BJ (cell line): Measurements from ENCODE around the gene HS1BP3. TPM values are rescaled to one million over a fixed set of nuclear protein-coding genes. Genes with fewer than 3 reads are reported as not detected.

Experiments
- CTCF ChIA-PET: fragments of 350-600 bp; formaldehyde crosslinking; extraction: SDS; loops from one replicate; lab custom pipeline; 2021; ENCODE audit warnings: antibody characterized with exemption, inconsistent platforms; lab: Yijun Ruan, JAX
- POLR2A ChIA-PET: fragments of 300-600 bp; sonication (Branson Sonifier 250); formaldehyde crosslinking; extraction: SDS; loops from one replicate; lab custom pipeline; 2021; ENCODE audit warnings: antibody characterized with exemption; lab: Charles Lee
- DNase-seq: peaks from one replicate; pipeline ENCODE4 v3.0.0-alpha.2; 2011; ENCODE audit warnings: low read depth
- H3K27me3 ChIP-seq: 2 replicates; pipeline ENCODE4 v1.6.0; 2011; ENCODE audit warnings: low read length; ENCODE audit not compliant: control insufficient read depth, insufficient read depth
- H3K36me3 ChIP-seq: 2 replicates; pipeline ENCODE4 v1.5.1; 2011; ENCODE audit warnings: low read length; ENCODE audit not compliant: control insufficient read depth, insufficient read depth
- H3K4me3 ChIP-seq: 2 replicates; pipeline ENCODE4 v1.5.1; 2011; ENCODE audit warnings: low read depth, mild to moderate bottlenecking, control low read depth, low read length
- polyA plus RNA-seq: library from polyadenylated mRNA; depleted of rRNA; stranded (reverse); fragments of >200 nt; gene quantifications from 2 replicates; pipeline ENCODE4 v1.2.3, GENCODE V29; 2011; rRNA removed
- TF ChIP-seq, protein P1 (sequence below): IDR thresholded peaks from 2 replicates; pipeline ENCODE4 v1.5.1; 2011; ENCODE audit warnings: low read depth, mild to moderate bottlenecking, control low read depth, inconsistent platforms, low read length, moderate library complexity; ENCODE audit not compliant: insufficient read depth

The HS1BP3 gene
- polyA plus RNA-seq, 1 experiment: 13.6 TPM

DNA sequence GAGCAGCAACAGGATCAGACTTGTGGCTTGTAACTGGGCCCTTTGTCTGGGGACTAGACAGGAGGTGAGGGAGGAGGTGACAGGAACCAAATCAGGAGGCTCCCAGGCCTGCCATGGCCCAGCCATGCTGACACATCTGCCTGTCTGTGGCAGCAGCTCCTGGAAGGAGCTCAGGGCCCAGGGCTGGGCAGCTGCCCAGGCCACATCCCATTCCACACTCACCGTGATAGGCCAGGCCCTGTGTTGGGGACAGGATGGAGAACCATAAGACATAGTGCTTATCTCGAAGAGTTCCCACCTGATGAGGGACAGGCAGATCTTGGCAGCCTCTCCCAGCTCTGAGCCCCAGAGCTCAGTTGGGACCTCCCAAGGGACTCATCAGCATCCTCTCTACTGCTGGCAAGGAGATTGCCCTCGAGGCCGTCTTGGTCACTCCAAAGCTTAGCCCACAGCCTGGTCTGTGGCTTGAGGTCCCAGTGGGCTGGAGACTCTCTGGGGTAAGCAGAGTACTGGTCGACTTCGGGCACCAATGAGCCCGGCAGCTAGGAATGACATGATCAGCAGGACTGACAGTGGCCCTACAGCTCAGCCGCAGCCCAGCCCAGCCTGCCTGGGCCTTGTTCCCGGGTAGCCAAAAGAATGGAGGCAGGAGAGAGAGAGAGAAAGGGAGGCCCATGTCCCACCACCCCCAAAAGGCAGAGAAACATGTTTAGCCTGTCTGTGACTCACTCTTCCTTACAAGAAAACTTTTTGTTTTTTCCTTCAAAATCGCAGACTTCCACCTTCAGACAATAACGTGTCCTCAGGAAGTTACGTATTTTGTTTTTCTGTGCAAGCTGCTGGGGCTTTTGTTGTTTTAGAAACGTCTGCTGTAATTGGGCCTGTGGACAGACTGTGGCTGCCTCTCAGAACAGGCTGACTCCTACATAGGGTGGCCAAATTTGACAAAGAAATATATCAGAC is 82.1 kb downstream of the HS1BP3 start:
- Histone ChIP-seq H3K36me3 (no peaks in the 10 kb centered on the region), H3K27me3 (no peaks in the 10 kb centered on the region), H3K4me3 (no peak overlapping the region)
- CTCF ChIA-PET: interaction anchor here (2.1 kb wide), 1 partner anchor 10 kb away, joined by 6 read pairs; no protein-coding TSS in a partner anchor
- POLR2A ChIA-PET: no interaction called here
- DNase-seq: no peak
- TF ChIP-seq, protein P1, sequence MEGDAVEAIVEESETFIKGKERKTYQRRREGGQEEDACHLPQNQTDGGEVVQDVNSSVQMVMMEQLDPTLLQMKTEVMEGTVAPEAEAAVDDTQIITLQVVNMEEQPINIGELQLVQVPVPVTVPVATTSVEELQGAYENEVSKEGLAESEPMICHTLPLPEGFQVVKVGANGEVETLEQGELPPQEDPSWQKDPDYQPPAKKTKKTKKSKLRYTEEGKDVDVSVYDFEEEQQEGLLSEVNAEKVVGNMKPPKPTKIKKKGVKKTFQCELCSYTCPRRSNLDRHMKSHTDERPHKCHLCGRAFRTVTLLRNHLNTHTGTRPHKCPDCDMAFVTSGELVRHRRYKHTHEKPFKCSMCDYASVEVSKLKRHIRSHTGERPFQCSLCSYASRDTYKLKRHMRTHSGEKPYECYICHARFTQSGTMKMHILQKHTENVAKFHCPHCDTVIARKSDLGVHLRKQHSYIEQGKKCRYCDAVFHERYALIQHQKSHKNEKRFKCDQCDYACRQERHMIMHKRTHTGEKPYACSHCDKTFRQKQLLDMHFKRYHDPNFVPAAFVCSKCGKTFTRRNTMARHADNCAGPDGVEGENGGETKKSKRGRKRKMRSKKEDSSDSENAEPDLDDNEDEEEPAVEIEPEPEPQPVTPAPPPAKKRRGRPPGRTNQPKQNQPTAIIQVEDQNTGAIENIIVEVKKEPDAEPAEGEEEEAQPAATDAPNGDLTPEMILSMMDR: no peak

DNA sequence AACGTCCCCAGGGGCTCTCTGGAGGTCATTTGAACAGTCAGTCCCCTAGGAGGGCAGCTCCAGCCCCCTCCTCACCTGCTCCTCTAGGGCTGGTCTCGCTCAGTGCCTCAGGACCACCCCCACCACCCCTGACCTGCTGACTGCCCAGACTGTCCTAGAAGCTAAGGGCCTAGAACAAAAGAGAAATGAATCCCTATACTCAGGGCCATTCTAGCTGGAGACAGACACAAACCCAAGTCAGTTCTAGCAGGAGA is 83.0 kb downstream of the HS1BP3 start:
- DNase-seq: no peak
- POLR2A ChIA-PET: no interaction called here
- Histone ChIP-seq H3K36me3 (no peaks in the 10 kb centered on the region), H3K4me3 (no peak overlapping the region), H3K27me3 (no peaks in the 10 kb centered on the region)
- CTCF ChIA-PET: interaction anchor here (2.1 kb wide), 1 partner anchor 11 kb away, joined by 6 read pairs; no protein-coding TSS in a partner anchor
- TF ChIP-seq, protein P1: no peak

Other genes with a start within 250 kb of the HS1BP3 start
- gene RHOB, start 204.0 kb downstream of the HS1BP3 start, polyA plus RNA-seq: 76.7 and 87.2 TPM in 2 replicates
- 0.28 and 0.32 TPM in 2 replicates for gene GDF7, start 16.0 kb upstream of the HS1BP3 start, polyA plus RNA-seq
- gene LDAH, start 172.0 kb upstream of the HS1BP3 start, polyA plus RNA-seq: 10.0 and 19.3 TPM in 2 replicates